Prostate gland (tissue), 2 donors: Measurements from ENCODE around the gene HLA-DOB. TPM values are rescaled to one million over a fixed set of nuclear protein-coding genes. Genes with fewer than 3 reads are reported as not detected.

Experiments used
- DNase-seq: peaks from one replicate; pipeline ENCODE4 v3.0.0-alpha.2; 2019; ENCODE audit warnings: low spot score
- H3K27ac ChIP-seq, 2 donors: fragments of 200-600 bp; sonication (generic); 2 replicates each; pipeline ENCODE4 v1.5.1; 2017 to 2019
- H3K27me3 ChIP-seq: fragments of 200-600 bp; sonication (generic); replicated peaks from 2 replicates; pipeline ENCODE4 v1.5.1; 2019; ENCODE audit not compliant: insufficient read depth
- H3K36me3 ChIP-seq, 2 donors: fragments of 200-600 bp; sonication (generic); 1 replicate in 1 of 2; 2 replicates in 1 of 2; pipeline versions ENCODE4 v1.5.1 to v1.8.1; 2017 to 2019
- H3K4me1 ChIP-seq: fragments of 200-600 bp; sonication (generic); replicated peaks from 2 replicates; pipeline ENCODE4 v1.5.1; 2019
- H3K4me3 ChIP-seq, 2 donors: fragments of 200-600 bp; sonication (generic); 2 replicates each; pipeline ENCODE4 v1.5.1; 2017 to 2019
- H3K9me3 ChIP-seq: fragments of 200-600 bp; sonication (generic); 2 replicates; pipeline ENCODE4 v1.5.1; 2017
- CTCF ChIP-seq, 4 experiments: fragments of 200-600 bp in 2 of 4; fragments of 450-650 bp in 2 of 4; sonication (generic) in 2 of 4; IDR thresholded peaks; 1 replicate in 3 of 4; 2 replicates in 1 of 4; pipeline ENCODE4 v1.5.1; 2016 to 2019; ENCODE audit warnings: antibody characterized with exemption in 4 of 4, mild to moderate bottlenecking in 2 of 4, moderate library complexity in 2 of 4
- POLR2A ChIP-seq: fragments of 450-650 bp; IDR thresholded peaks from one replicate; pipeline ENCODE4 v1.6.1; 2016; ENCODE audit warnings: antibody characterized with exemption, mild to moderate bottlenecking
- POLR2AphosphoS5 ChIP-seq: sonication (generic); formaldehyde crosslinking; IDR thresholded peaks from one replicate; pipeline ENCODE4 v1.6.1; 2017; ENCODE audit warnings: antibody characterized with exemption
- WGBS: methylation state at CpG from one replicate; pipeline ENCODE4 v1.1.5; 2018; 5-methylcytosine and 5-hydroxymethylcytosine counted together
- intact Hi-C: fragments of 100-400 bp; cut with DNase I; formaldehyde crosslinking; loops from one replicate; pipeline ENCODE4 v1.14.2; 2022
- total RNA-seq, 2 donors: library from RNA; depleted of rRNA; stranded (reverse); fragments of >200 nt; gene quantifications; one replicate each; pipeline ENCODE4 v1.1.0, GENCODE V29; 2016

The HLA-DOB gene
- total RNA-seq, 2 donors from 2014 or later, result 0.41 TPM; not detected in 1

GRCh38 chr6:32830017-32830416, 13.2 kb upstream of the HLA-DOB start:
- Histone ChIP-seq H3K4me3 (no peak overlapping the region), H3K27ac (no peak overlapping the region), H3K9me3 (no peaks in the 10 kb centered on the region), H3K27me3 (no peaks in the 10 kb centered on the region), H3K36me3 (no peaks in the 10 kb centered on the region), H3K4me1 (no peaks in the 10 kb centered on the region)
- DNase-seq, result no peak
- intact Hi-C loops, result no loop called here
- WGBS, result 93% methylated on average over 5 of the region's 5 CpGs
- no peak for TF ChIP-seq CTCF (IDR thresholded peaks at IDR 0.05)
- TF ChIP-seq POLR2AphosphoS5, result no peak
- TF ChIP-seq POLR2A, result no peak

GRCh38 chr6:32829495-32829894, 12.7 kb upstream of the HLA-DOB start:
- intact Hi-C loops, result loop anchor here (5.0 kb wide), 1 partner anchor 38 kb away; no protein-coding TSS in a partner anchor
- DNase-seq, result no peak
- Histone ChIP-seq H3K36me3 (no peaks in the 10 kb centered on the region), H3K27ac (no peak overlapping the region), H3K4me1 (no peaks in the 10 kb centered on the region), H3K9me3 (no peaks in the 10 kb centered on the region), H3K4me3 (no peak overlapping the region), H3K27me3 (no peaks in the 10 kb centered on the region)
- TF ChIP-seq POLR2A, result no peak
- TF ChIP-seq CTCF (IDR thresholded peaks at IDR 0.05), result no peak
- no peak for TF ChIP-seq POLR2AphosphoS5
- 65% methylated on average over 7 of the region's 7 CpGs for WGBS

- no peaks in the 10 kb centered on the region for H3K9me3 ChIP-seq
- no peak overlapping the region for H3K27ac ChIP-seq
- H3K4me1 ChIP-seq, result no peaks in the 10 kb centered on the region
- intact Hi-C loops, result loop anchor here (5.0 kb wide), 1 partner anchor 40 kb away; no protein-coding TSS in a partner anchor
- H3K36me3 ChIP-seq, result no peaks in the 10 kb centered on the region
- H3K27me3 ChIP-seq, result no peaks in the 10 kb centered on the region
- H3K4me3 ChIP-seq, result no peak overlapping the region
- TF ChIP-seq POLR2AphosphoS5, result no peak
- 75% methylated on average over 3 of the region's 3 CpGs for WGBS
- DNase-seq, result no peak
These were observed 10.2 kb upstream of the HLA-DOB start for GRCh38 chr6:32827025-32827424.

- WGBS, result 58% methylated on average over 2 of the region's 2 CpGs
- no peaks in the 10 kb centered on the region for H3K4me1 ChIP-seq
These were observed 9.2 kb upstream of the HLA-DOB start for GRCh38 chr6:32825966-32826365.

GRCh38 chr6:32819729-32820128, 2.9 kb upstream of the HLA-DOB start:
- H3K9me3 ChIP-seq, result no peaks in the 10 kb centered on the region
- H3K36me3 ChIP-seq, result no peaks in the 10 kb centered on the region
- intact Hi-C loops, result no loop called here
- no peaks in the 10 kb centered on the region for H3K4me1 ChIP-seq
- H3K27me3 ChIP-seq, result no peaks in the 10 kb centered on the region
- no peak for DNase-seq
- H3K4me3 ChIP-seq, result no peak overlapping the region
- H3K27ac ChIP-seq, result no peak overlapping the region
- TF ChIP-seq CTCF (IDR thresholded peaks at IDR 0.05) (no peak), POLR2AphosphoS5 (no peak), POLR2A (no peak)
- whole genome bisulfite sequencing, result 77% methylated on average over 3 of the region's 3 CpGs

More at GRCh38 chr6:32825966-32826365, 9.2 kb upstream of the HLA-DOB start:
- peak in 3 of 4 experiments; percentile 18 to 47 (median 44) for TF ChIP-seq CTCF (IDR thresholded peaks at IDR 0.05)
- peak; percentile 48 for TF ChIP-seq POLR2AphosphoS5
- no peak for TF ChIP-seq POLR2A
- Histone ChIP-seq H3K27me3 (no peaks in the 10 kb centered on the region), H3K36me3 (no peaks in the 10 kb centered on the region), H3K27ac (no peak overlapping the region), H3K4me3 (no peak overlapping the region), H3K9me3 (no peaks in the 10 kb centered on the region)
- no peak for DNase-seq
- intact Hi-C loops, result loop anchor here (5.0 kb wide), 1 partner anchor 41 kb away; no protein-coding TSS in a partner anchor
